ENCODE measurements around the gene TMEM235.

The TMEM235 gene

DNA sequence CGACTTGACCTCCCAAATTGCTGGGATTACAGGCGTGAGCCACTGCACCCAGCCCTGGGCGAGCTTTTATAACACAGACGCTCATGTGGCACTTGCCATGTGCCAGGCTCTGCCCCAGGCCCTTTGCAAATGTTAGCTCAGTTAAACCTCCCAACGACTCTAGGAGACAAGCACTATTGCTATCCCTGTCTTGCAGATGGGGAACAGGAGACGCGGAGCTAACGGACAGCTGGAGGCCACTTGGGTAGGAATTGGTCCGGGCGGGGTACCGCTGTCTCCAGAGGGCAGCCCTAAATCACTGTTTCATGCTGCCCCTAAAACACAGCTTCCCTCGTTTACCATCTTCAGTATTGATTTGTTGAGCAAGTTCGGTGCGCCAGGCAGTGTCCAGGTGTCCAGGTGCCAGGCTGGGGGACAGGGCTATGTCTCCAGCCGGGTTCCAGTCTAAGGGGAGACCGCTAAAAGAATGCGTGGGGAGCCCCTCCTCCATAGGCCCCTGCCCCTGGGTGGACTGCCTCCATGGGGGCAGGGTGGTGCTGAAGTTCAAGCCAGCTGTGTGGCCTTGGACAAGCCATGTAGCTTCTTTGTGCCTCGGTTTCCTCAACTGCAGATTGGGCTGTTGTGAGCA, 23.7 kb downstream of the TMEM235 start:
- no peak for DNase-seq (ENCODE audit: low read depth)

- DNase-seq (ENCODE audit: low read depth) = no peak
Measured at GRCh38 chr17:78255953-78256706, 24.7 kb downstream of the TMEM235 start.

- DNase-seq (ENCODE audit: low read depth) = no peak
Measured at GRCh38 chr17:78256707-78257591, 25.5 kb downstream of the TMEM235 start.

- no peak for DNase-seq (ENCODE audit: low read depth)
Measured at GRCh38 chr17:78257810-78258322, 26.4 kb downstream of the TMEM235 start.

DNA sequence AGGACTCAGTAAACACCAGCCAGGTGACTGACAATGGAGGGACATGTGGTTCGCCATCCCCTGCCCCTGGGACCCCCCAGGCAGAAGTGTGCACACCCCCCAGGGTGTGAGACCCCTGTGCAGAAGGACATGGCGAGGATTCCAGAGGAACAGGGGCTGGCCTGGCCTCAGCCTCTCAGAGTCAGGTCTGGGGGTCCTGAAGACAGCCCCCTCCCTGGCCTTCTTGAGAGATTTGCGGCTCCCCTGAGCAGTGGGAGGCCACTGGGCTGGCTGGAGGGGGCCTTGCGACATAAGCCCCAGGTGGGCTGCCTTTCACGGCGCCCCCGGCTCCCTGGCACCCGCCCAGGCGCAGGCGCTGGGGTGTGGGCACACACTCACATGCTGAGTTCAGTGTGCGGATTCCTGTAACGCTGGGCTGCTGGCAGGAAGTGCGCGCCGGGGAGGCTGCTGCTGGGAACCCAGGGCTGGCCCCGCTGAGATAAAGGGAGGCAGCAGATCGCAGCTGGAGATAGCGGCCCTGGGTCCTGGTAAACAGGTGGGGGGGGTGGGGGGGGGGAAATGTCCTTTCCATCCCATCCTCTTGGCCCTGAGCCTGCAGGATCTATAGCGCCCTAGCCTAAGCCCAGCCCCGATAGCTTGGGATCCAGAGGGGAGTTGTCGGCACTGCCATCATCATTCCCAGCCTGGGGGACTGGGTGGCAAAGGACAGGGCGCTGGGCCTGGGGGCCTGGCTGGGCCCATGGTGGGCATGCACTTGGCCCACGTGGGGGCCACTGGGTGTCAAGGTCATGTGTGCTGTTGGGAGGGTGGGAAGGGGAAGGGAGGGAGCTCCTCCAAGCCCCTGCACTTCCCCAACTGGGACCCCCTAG, 27.1 kb downstream of the TMEM235 start:
- DNase-seq (ENCODE audit: low read depth) = peak; percentile 38

GRCh38 chr17:78259192-78259554, 27.7 kb downstream of the TMEM235 start:
- DNase-seq (ENCODE audit: low read depth) = no peak

- DNase-seq (ENCODE audit: low read depth) = no peak
Measured at GRCh38 chr17:78263063-78263735, 31.8 kb downstream of the TMEM235 start.

GRCh38 chr17:78263736-78264340, 32.4 kb downstream of the TMEM235 start:
- DNase-seq (ENCODE audit: low read depth) = no peak

GRCh38 chr17:78264590-78264989, 33.2 kb downstream of the TMEM235 start:
- no peak for DNase-seq (ENCODE audit: low read depth)

GRCh38 chr17:78265121-78265520, 33.7 kb downstream of the TMEM235 start:
- DNase-seq (ENCODE audit: low read depth) = no peak

DNA sequence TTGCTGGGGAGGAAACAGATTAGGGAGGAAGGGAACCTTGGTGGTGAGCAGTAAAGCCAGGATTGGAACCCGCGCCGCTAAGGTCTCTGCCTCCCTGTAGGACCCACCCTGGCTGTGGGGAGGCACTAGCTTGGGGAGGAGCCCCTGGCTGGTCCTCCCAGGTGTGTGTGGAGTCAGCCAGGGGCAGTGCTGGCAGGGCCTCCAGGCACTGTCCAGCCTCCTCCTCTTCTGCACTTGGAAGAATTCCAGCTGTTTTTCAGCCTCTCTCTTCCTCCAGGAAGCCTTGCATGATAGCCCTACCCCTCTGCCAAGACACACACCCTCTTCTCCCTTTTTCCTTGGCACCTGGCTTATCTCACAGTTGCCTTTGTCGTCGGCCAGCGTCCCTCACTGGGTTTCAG, 34.8 kb downstream of the TMEM235 start:
- DNase-seq (ENCODE audit: low read depth) = no peak

DNA sequence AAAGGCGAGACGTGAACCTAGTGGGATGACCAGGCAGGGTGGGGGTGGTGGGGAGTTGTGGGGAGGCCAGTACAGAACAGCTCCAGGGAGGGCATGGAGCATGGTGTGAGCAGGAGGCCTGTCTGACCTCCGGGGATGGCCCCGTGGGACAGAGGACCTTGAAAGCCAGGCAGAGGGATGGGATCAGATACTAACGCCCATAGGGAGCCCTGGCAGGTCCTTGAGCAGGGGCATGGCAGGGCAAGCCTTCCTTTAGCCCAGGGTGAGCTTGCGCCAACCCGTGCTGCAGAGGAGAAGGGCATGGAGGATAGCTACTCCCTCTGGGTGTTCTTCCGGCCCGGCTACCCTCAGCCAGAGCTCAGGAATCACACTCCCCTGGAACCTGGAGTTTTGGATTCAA, 35.3 kb downstream of the TMEM235 start:
- no peak for DNase-seq (ENCODE audit: low read depth)

GRCh38 chr17:78267253-78268073, 36.0 kb downstream of the TMEM235 start:
- no peak for DNase-seq (ENCODE audit: low read depth)

DNA sequence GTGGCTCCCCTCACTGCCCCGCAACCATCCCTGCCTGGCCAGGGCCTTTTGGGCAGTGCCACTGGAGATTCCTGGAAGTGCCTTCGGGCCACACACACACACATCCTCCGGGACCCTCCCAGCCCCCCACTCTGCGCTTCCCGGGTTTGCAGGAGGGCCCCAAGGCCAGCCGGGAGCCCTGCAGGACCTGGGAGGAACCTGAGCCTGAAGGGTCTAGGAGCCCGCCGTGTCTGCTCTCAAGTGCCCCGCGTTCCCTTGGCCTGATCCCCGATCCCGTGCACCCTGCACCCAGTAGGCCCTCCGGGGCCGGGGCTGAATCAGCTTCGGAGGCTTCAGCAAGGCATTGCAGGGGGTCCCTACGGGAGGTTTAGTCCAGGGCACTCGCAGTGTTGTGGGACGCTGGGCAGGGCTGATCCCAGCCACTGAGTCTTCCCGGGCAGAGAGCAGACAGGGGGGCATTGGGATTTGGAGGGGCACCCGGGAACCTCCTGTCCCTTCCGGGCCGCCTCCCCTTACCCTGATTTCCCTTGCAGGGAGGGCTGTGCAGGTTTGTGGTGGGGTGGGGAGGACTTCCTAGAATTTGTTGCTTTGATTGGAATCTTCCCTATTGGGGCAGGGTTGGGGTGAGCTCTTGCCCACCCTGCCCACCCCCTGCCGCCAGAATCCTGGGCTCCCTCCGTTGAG, 36.9 kb downstream of the TMEM235 start:
- no peak for DNase-seq (ENCODE audit: low read depth)

- no peak for DNase-seq (ENCODE audit: low read depth)
Measured at GRCh38 chr17:78268951-78269905, 37.8 kb downstream of the TMEM235 start.

GRCh38 chr17:78269955-78270381, 38.5 kb downstream of the TMEM235 start:
- DNase-seq (ENCODE audit: low read depth) = no peak

DNA sequence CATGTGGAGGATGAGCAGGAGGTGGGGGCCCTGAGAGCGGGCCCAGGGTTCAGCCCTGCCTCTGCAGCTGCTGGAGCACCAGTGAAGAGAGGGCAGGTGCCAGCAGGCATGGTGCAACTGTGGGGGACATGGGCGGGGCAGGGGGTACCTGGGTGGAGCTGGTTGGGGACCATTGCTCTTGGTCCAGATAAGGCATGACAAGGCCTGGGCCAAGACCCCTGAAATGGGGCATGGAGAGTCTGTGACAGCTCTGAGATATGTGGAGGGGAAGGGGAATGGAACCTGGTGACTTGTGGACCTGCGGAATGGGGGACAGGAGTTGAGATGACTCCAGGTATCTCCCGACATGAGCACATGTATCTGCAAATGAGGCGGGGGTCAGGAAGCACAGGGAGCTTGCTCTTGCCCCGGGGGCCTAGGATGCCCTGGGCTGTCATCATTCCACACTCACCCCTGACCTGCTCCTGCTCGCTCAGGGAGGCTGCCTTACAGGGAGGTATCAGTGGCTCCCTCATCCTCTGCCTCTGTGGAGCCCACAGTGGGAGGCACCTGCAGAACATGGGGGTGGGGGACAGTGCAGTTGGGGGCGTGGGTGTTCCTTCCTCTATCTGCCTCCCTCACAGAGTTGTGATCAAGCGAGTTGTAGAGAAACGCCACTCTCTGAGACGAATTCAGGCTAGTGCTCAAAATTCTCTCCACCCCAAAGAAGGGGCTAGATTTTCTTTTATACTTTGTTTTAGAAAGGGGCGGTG, 40.2 kb downstream of the TMEM235 start:
- no peak for DNase-seq (ENCODE audit: low read depth)
